IgD-negative memory B cell (primary cell): ENCODE data around the gene KDM2A. TPM values are rescaled to one million over a fixed set of nuclear protein-coding genes. Genes with fewer than 3 reads are reported as not detected.

Experiments
- H3K27ac Mint-ChIP-seq, 3 donors: one replicate each; pipeline ENCODE4 v1.8.0; 2020 to 2022; ENCODE audit warnings: mild to moderate bottlenecking in 3 of 3, mixed read lengths in 3 of 3, moderate library complexity in 1 of 3
- H3K27me3 Mint-ChIP-seq: one replicate; pipeline ENCODE4 v1.8.0; 2021; ENCODE audit warnings: mixed read lengths
- H3K36me3 Mint-ChIP-seq: one replicate; pipeline ENCODE4 v1.8.0; 2020; ENCODE audit warnings: mild to moderate bottlenecking, mixed read lengths
- H3K4me1 Mint-ChIP-seq, 3 donors: one replicate each; pipeline ENCODE4 v1.8.0; 2020 to 2022; ENCODE audit warnings: mixed read lengths in 3 of 3, mild to moderate bottlenecking in 1 of 3
- H3K4me3 Mint-ChIP-seq, 4 donors: one replicate each; pipeline ENCODE4 v1.8.0; 2020 to 2022; ENCODE audit warnings: mild to moderate bottlenecking in 4 of 4, mixed read lengths in 4 of 4, moderate library complexity in 3 of 4
- H3K9me3 Mint-ChIP-seq, 3 donors: one replicate each; pipeline ENCODE4 v1.8.0; 2020 to 2021; ENCODE audit warnings: mixed read lengths in 3 of 3, mild to moderate bottlenecking in 1 of 3
- polyA plus RNA-seq: library from polyadenylated mRNA; unstranded; fragments of 300-500 nt; fragmentation: Illumina TruSeq; gene quantifications from one replicate; pipeline ENCODE4 v1.2.3, GENCODE V29; 2021

Gene KDM2A
- 25.1 TPM for polyA plus RNA-seq

- peak within 1 kb of the TSS; percentile 90 to 97 (median 92) for H3K27ac Mint-ChIP-seq
- no peaks in the 10 kb centered on the region for H3K36me3 Mint-ChIP-seq
- peak within 1 kb of the TSS; percentile 94 to 98 (median 96) for H3K4me3 Mint-ChIP-seq
- H3K4me1 Mint-ChIP-seq = peaks cover 23 to 26% (median 24%) of the 10 kb centered on the region in 3 donors
- H3K9me3 Mint-ChIP-seq = no peaks in the 10 kb centered on the region
- no peaks in the 10 kb centered on the region for H3K27me3 Mint-ChIP-seq
These were observed at the start of gene KDM2A for GRCh38 chr11:67118801-67119584. KDM2A (plus strand) TSS chr11:67119263; CDS start chr11:67121317, 2,054 bp downstream.

- Mint-ChIP-seq H3K9me3 (peaks cover 0 to 2% (median 0%) of the 10 kb centered on the region in 3 donors), H3K27me3 (peaks cover 16% of the 10 kb centered on the region), H3K4me1 (peaks cover 0 to 1% (median 1%) of the 10 kb centered on the region in 3 donors), H3K36me3 (peaks cover 2% of the 10 kb centered on the region), H3K27ac (no peak overlapping the region), H3K4me3 (peak overlapping the region in 2 of 4 donors; percentile 12 to 52)
These were observed 47.4 kb upstream of the KDM2A start for GRCh38 chr11:67071420-67072284.

- peaks cover 0 to 2% (median 0%) of the 10 kb centered on the region in 3 donors for H3K9me3 Mint-ChIP-seq
- H3K4me1 Mint-ChIP-seq = peaks cover 0 to 3% (median 1%) of the 10 kb centered on the region in 3 donors
- H3K36me3 Mint-ChIP-seq = peaks cover 2% of the 10 kb centered on the region
- H3K4me3 Mint-ChIP-seq = no peak overlapping the region
- H3K27me3 Mint-ChIP-seq = peaks cover 20% of the 10 kb centered on the region
- peak overlapping the region in 1 of 3 donors; percentile 46 for H3K27ac Mint-ChIP-seq
These were observed 46.8 kb upstream of the KDM2A start for GRCh38 chr11:67072295-67072694.

- Mint-ChIP-seq H3K36me3 (no peaks in the 10 kb centered on the region), H3K4me3 (no peak overlapping the region), H3K4me1 (peaks cover 0 to 3% (median 1%) of the 10 kb centered on the region in 3 donors), H3K27me3 (peaks cover 20% of the 10 kb centered on the region), H3K27ac (no peak overlapping the region), H3K9me3 (peaks cover 0 to 2% (median 0%) of the 10 kb centered on the region in 3 donors)
These were observed 45.2 kb upstream of the KDM2A start for GRCh38 chr11:67073908-67074307.

GRCh38 chr11:67076202-67076601, 42.9 kb upstream of the KDM2A start:
- Mint-ChIP-seq H3K4me3 (no peak overlapping the region), H3K27me3 (peaks cover 9% of the 10 kb centered on the region)

GRCh38 chr11:67079065-67079705, 39.9 kb upstream of the KDM2A start:
- Mint-ChIP-seq H3K9me3 (peaks cover 0 to 2% (median 0%) of the 10 kb centered on the region in 3 donors), H3K4me1 (peaks cover 6 to 10% (median 7%) of the 10 kb centered on the region in 3 donors), H3K27me3 (peaks cover 13% of the 10 kb centered on the region), H3K27ac (peak overlapping the region in 1 of 3 donors; percentile 67), H3K36me3 (no peaks in the 10 kb centered on the region), H3K4me3 (no peak overlapping the region)

More at GRCh38 chr11:67076202-67076601, 42.9 kb upstream of the KDM2A start:
- Mint-ChIP-seq H3K4me1 (peaks cover 0 to 3% (median 1%) of the 10 kb centered on the region in 3 donors), H3K36me3 (no peaks in the 10 kb centered on the region), H3K27ac (no peak overlapping the region), H3K9me3 (peaks cover 0 to 2% (median 0%) of the 10 kb centered on the region in 3 donors)

GRCh38 chr11:67082071-67082791, 36.8 kb upstream of the KDM2A start:
- Mint-ChIP-seq H3K4me1 (peaks cover 5 to 8% (median 6%) of the 10 kb centered on the region in 3 donors), H3K4me3 (peak overlapping the region in 2 of 4 donors; percentile 17 to 70), H3K9me3 (no peaks in the 10 kb centered on the region), H3K27ac (no peak overlapping the region), H3K27me3 (peaks cover 9% of the 10 kb centered on the region), H3K36me3 (no peaks in the 10 kb centered on the region)

- Mint-ChIP-seq H3K4me3 (no peak overlapping the region), H3K4me1 (peaks cover 5 to 8% (median 6%) of the 10 kb centered on the region in 3 donors), H3K27me3 (peaks cover 5% of the 10 kb centered on the region), H3K36me3 (no peaks in the 10 kb centered on the region), H3K27ac (no peak overlapping the region), H3K9me3 (no peaks in the 10 kb centered on the region)
These were observed 35.2 kb upstream of the KDM2A start for GRCh38 chr11:67083786-67084366.

- Mint-ChIP-seq H3K9me3 (no peaks in the 10 kb centered on the region), H3K4me3 (no peak overlapping the region), H3K36me3 (no peaks in the 10 kb centered on the region), H3K27ac (peak overlapping the region in 1 of 3 donors; percentile 71), H3K4me1 (peaks cover 6 to 8% (median 7%) of the 10 kb centered on the region in 3 donors), H3K27me3 (peaks cover 6% of the 10 kb centered on the region)
These were observed 33.4 kb upstream of the KDM2A start for GRCh38 chr11:67085617-67086016.

GRCh38 chr11:67090717-67091116, 28.3 kb upstream of the KDM2A start:
- Mint-ChIP-seq H3K4me3 (no peak overlapping the region), H3K27ac (no peak overlapping the region), H3K36me3 (no peaks in the 10 kb centered on the region), H3K4me1 (peaks cover 0 to 2% (median 0%) of the 10 kb centered on the region in 3 donors), H3K9me3 (no peaks in the 10 kb centered on the region), H3K27me3 (peaks cover 5% of the 10 kb centered on the region)

- H3K4me1 Mint-ChIP-seq = peaks cover 4 to 11% (median 6%) of the 10 kb centered on the region in 3 donors
- H3K9me3 Mint-ChIP-seq = no peaks in the 10 kb centered on the region
- peaks cover 5% of the 10 kb centered on the region for H3K27me3 Mint-ChIP-seq
- H3K27ac Mint-ChIP-seq = no peak overlapping the region
- no peak overlapping the region for H3K4me3 Mint-ChIP-seq
- H3K36me3 Mint-ChIP-seq = no peaks in the 10 kb centered on the region
These were observed 23.9 kb upstream of the KDM2A start for GRCh38 chr11:67095214-67095507.

GRCh38 chr11:67098799-67099429, 20.1 kb upstream of the KDM2A start:
- H3K4me3 Mint-ChIP-seq = peak overlapping the region in 1 of 4 donors; percentile 60
- no peaks in the 10 kb centered on the region for H3K27me3 Mint-ChIP-seq
- H3K27ac Mint-ChIP-seq = peak overlapping the region in 1 of 3 donors; percentile 46
- H3K4me1 Mint-ChIP-seq = peaks cover 4 to 14% (median 8%) of the 10 kb centered on the region in 3 donors
- no peaks in the 10 kb centered on the region for H3K36me3 Mint-ChIP-seq
- no peaks in the 10 kb centered on the region for H3K9me3 Mint-ChIP-seq

GRCh38 chr11:67099831-67100324, 19.2 kb upstream of the KDM2A start:
- H3K9me3 Mint-ChIP-seq = no peaks in the 10 kb centered on the region
- H3K36me3 Mint-ChIP-seq = no peaks in the 10 kb centered on the region
- H3K27ac Mint-ChIP-seq = peak overlapping the region in 2 of 3 donors; percentile 62 to 89
- H3K4me3 Mint-ChIP-seq = no peak overlapping the region
- no peaks in the 10 kb centered on the region for H3K27me3 Mint-ChIP-seq
- H3K4me1 Mint-ChIP-seq = peaks cover 4 to 14% (median 8%) of the 10 kb centered on the region in 3 donors
